A549 (cell line): ENCODE measurements around the gene ASIC2.

ENCODE experiments used
- CBX8 ChIP-seq: fragments of 200-600 bp; sonication (generic); IDR thresholded peaks from 2 replicates; pipeline ENCODE4 v1.6.1; 2016
- CTCF ChIP-seq: fragments of >200 bp; sonication (Bioruptor Twin); formaldehyde crosslinking; IDR thresholded peaks from 3 replicates; pipeline ENCODE4 v1.5.1; 2016
- FOSB ChIP-seq: fragments of 250-450 bp; sonication (Bioruptor Pico); IDR thresholded peaks from 2 replicates; pipeline ENCODE4 v1.5.0; 2020; ENCODE audit warnings: mild to moderate bottlenecking, moderate library complexity
- JUN ChIP-seq, 2 experiments: fragments of >200 bp; sonication (Bioruptor Twin); formaldehyde crosslinking; IDR thresholded peaks; 2 replicates in 1 of 2; 3 replicates in 1 of 2; pipeline ENCODE4 v1.6.1; 2016 to 2017
- RNF2 ChIP-seq: fragments of 200-600 bp; sonication (generic); IDR thresholded peaks from 2 replicates; pipeline ENCODE4 v1.6.1; 2016; ENCODE audit warnings: low read depth, mild to moderate bottlenecking, antibody characterized with exemption, moderate library complexity, borderline replicate concordance
- SMC3 ChIP-seq: fragments of >200 bp; sonication (Bioruptor Twin); formaldehyde crosslinking; IDR thresholded peaks from 3 replicates; pipeline ENCODE4 v1.6.1; 2018; ENCODE audit warnings: inconsistent platforms

GRCh38 chr17:33099906-33100305, 193.2 kb downstream of the ASIC2 start:
- no peak for TF ChIP-seq SMC3
- no peak for TF ChIP-seq RNF2
- TF ChIP-seq CBX8, result no peak
- no peak for TF ChIP-seq FOSB
- no peak for TF ChIP-seq CTCF
- TF ChIP-seq JUN (IDR thresholded peaks at IDR 0.05), result no peak
